GM18951 (cell line): ENCODE measurements around the gene TMEM184A.
A peak's percentile ranks its signal among the peaks of the same experiment; 100 is the strongest.
"Not testable (repeated sequence)": the region's sequence is repeated elsewhere in the genome, so short reads cannot be mapped to it uniquely, and the experiment has no call there.

Source experiments
- POLR2A ChIP-seq: IDR thresholded peaks from 4 replicates; pipeline ENCODE4 v1.6.1; 2011; ENCODE audit warnings: mild to moderate bottlenecking; ENCODE audit not compliant: insufficient read length, insufficient read depth; ENCODE audit errors: extremely low read depth
- in situ Hi-C: fragments of 300-500 bp; cut with MboI; formaldehyde crosslinking; loops from one replicate; pipeline ENCODE4 v1.12.0; 2022; ENCODE audit warnings: low sequenced_read_pairs, mixed read lengths, inconsistent platforms; ENCODE audit not compliant: unreplicated experiment

The TMEM184A gene

GRCh38 chr7:1516586-1517251 lies 39.3 kb downstream of the TMEM184A start:
- TF ChIP-seq POLR2A, result no peak
- in situ Hi-C loops, result no loop called here

GRCh38 chr7:1515509-1515967 lies 40.5 kb downstream of the TMEM184A start:
- in situ Hi-C loops, result not testable (repeated sequence)

GRCh38 chr7:1514995-1515401 lies 41.0 kb downstream of the TMEM184A start:
- TF ChIP-seq POLR2A, result no peak

GRCh38 chr7:1514407-1514806 lies 41.6 kb downstream of the TMEM184A start:
- in situ Hi-C loops, result no loop called here

More at GRCh38 chr7:1514995-1515401, 41.0 kb downstream of the TMEM184A start:
- in situ Hi-C loops, result no loop called here

GRCh38 chr7:1513657-1514095 lies 42.3 kb downstream of the TMEM184A start:
- TF ChIP-seq POLR2A, result no peak
- in situ Hi-C loops, result no loop called here

More at GRCh38 chr7:1514407-1514806, 41.6 kb downstream of the TMEM184A start:
- TF ChIP-seq POLR2A, result no peak

- no peak for TF ChIP-seq POLR2A
- in situ Hi-C loops, result no loop called here
Measured at GRCh38 chr7:1512781-1513656, 43.0 kb downstream of the TMEM184A start.

- no peak for TF ChIP-seq POLR2A
- in situ Hi-C loops, result no loop called here
Measured at GRCh38 chr7:1511444-1512422, 44.3 kb downstream of the TMEM184A start.

GRCh38 chr7:1510780-1511154 lies 45.2 kb downstream of the TMEM184A start:
- no peak for TF ChIP-seq POLR2A
- in situ Hi-C loops, result no loop called here

- no peak for TF ChIP-seq POLR2A
- in situ Hi-C loops, result no loop called here
Measured at GRCh38 chr7:1509226-1509625, 46.8 kb downstream of the TMEM184A start.

GRCh38 chr7:1508277-1508758 lies 47.7 kb downstream of the TMEM184A start:
- no peak for TF ChIP-seq POLR2A

GRCh38 chr7:1505731-1506550 lies 50.1 kb downstream of the TMEM184A start:
- TF ChIP-seq POLR2A, result peak; percentile 18

More at GRCh38 chr7:1508277-1508758, 47.7 kb downstream of the TMEM184A start:
- in situ Hi-C loops, result no loop called here

GRCh38 chr7:1503816-1504775 lies 51.9 kb downstream of the TMEM184A start, which contains the start of gene INTS1:
TSS of gene INTS1 (minus strand) at chr7:1504389. CDS start at chr7:1503960, 429 bp downstream.
- peak; percentile 82 for TF ChIP-seq POLR2A
- in situ Hi-C loops, result no loop called here

More at GRCh38 chr7:1505731-1506550, 50.1 kb downstream of the TMEM184A start:
- in situ Hi-C loops, result no loop called here
